MM.1S (cell line): ENCODE data around the gene CASZ1.

Source experiments
- EZH2 ChIP-seq: fragments of 300-600 bp; sonication (generic); optimal IDR thresholded peaks from 2 replicates; pipeline ENCODE3; 2017; ENCODE audit warnings: low read depth, mild to moderate bottlenecking, antibody characterized with exemption, low read length, mixed read lengths
- EZH2phosphoT487 ChIP-seq: fragments of 300-600 bp; sonication (generic); IDR thresholded peaks from 2 replicates; pipeline ENCODE4 v1.6.1; 2018; ENCODE audit warnings: antibody characterized with exemption, low read length
- TF ChIP-seq, protein P1 (sequence below): fragments of 300-600 bp; sonication (generic); IDR thresholded peaks from 2 replicates; pipeline ENCODE4 v1.5.1; 2016; ENCODE audit warnings: antibody characterized with exemption, low read length, mixed read lengths

DNA sequence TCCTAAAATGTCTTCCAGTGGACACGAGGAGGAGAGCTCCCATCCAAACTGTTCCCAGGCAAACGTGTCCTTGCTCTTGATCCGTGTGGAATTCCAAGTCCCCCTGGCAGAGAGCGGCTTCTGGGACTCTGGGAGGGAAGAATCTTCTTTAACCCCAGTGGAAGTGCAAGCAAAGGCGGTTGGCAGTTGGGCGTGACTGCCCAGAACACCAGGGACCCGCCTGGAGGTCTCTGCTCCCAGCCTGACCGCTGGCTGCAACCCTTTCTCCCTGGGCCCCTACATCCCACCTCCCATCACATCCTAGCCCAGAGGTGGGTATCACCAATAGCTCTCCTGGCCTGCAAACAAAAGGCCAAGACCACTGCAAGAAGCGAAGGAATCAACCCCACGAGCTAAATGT is 17.8 kb downstream of the CASZ1 start:
- TF ChIP-seq, protein P1, sequence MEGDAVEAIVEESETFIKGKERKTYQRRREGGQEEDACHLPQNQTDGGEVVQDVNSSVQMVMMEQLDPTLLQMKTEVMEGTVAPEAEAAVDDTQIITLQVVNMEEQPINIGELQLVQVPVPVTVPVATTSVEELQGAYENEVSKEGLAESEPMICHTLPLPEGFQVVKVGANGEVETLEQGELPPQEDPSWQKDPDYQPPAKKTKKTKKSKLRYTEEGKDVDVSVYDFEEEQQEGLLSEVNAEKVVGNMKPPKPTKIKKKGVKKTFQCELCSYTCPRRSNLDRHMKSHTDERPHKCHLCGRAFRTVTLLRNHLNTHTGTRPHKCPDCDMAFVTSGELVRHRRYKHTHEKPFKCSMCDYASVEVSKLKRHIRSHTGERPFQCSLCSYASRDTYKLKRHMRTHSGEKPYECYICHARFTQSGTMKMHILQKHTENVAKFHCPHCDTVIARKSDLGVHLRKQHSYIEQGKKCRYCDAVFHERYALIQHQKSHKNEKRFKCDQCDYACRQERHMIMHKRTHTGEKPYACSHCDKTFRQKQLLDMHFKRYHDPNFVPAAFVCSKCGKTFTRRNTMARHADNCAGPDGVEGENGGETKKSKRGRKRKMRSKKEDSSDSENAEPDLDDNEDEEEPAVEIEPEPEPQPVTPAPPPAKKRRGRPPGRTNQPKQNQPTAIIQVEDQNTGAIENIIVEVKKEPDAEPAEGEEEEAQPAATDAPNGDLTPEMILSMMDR = no peak
- TF ChIP-seq EZH2 (no peak), EZH2phosphoT487 (no peak)
